Measurements from ENCODE around the gene BRD1. TPM values are rescaled to one million over a fixed set of nuclear protein-coding genes. Genes with fewer than 3 reads are reported as not detected.

BRD1 gene
- total and polyA plus RNA-seq, 2 experiments from 2014 or later, result 12.3 to 33.8 TPM

DNA sequence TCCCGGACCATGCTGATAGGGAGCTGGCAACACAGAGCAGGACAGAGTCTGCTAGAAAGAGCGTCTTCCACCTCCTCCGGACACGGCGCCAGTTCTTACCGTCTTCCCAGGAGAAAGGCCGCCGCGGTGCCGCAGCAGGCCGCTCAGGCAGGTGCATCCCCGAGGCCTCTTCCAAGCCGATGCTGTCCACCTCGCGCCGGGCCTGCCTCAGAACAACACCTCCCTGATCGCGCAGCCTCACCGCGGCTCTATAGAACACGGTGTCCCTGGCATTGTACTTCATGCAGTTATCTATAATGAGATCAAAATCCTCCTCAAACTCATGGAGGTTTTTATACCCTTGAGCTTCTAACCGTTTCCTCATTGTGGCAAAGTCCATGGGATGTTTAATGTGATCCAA, 30.0 kb downstream of the BRD1 start:
- no peaks in the 10 kb centered on the region for H3F3A ChIP-seq (replicated peaks; ENCODE audit: low read depth)
- no peaks in the 10 kb centered on the region for H3K9me2 ChIP-seq (ENCODE audit: insufficient read depth)
- no peak overlapping the region for H3K4me2 ChIP-seq
- no peak overlapping the region for H3K4me3 ChIP-seq
- peaks cover 25% of the 10 kb centered on the region; the same call in 1 of the 2 replicates for H4K20me1 ChIP-seq (replicated peaks; ENCODE audit: insufficient read depth)
- TF ChIP-seq CREB1 (CRISPR knock-in tag; IDR thresholded peaks at IDR 0.05; ENCODE audit: low read depth) (no peak), EZH2phosphoT487 (IDR thresholded peaks at IDR 0.05; ENCODE audit: unreplicated experiment) (no peak), EZH2 (IDR thresholded peaks at IDR 0.05; ENCODE audit: low read depth, unreplicated experiment) (no peak), ZNF331 (CRISPR knock-in tag; IDR thresholded peaks at IDR 0.05; ENCODE audit: low read depth) (no peak), JUNB (IDR thresholded peaks at IDR 0.05; ENCODE audit: unreplicated experiment) (no peak), STAT1 (IDR thresholded peaks at IDR 0.05; ENCODE audit: unreplicated experiment) (no peak), ZNF114 (CRISPR knock-in tag; IDR thresholded peaks at IDR 0.05) (no peak), POLR2AphosphoS5 (IDR thresholded peaks at IDR 0.05; ENCODE audit: low read depth) (no peak), NANOG (IDR thresholded peaks at IDR 0.05; ENCODE audit: borderline replicate concordance) (no peak)
- TF ChIP-seq, protein P1, sequence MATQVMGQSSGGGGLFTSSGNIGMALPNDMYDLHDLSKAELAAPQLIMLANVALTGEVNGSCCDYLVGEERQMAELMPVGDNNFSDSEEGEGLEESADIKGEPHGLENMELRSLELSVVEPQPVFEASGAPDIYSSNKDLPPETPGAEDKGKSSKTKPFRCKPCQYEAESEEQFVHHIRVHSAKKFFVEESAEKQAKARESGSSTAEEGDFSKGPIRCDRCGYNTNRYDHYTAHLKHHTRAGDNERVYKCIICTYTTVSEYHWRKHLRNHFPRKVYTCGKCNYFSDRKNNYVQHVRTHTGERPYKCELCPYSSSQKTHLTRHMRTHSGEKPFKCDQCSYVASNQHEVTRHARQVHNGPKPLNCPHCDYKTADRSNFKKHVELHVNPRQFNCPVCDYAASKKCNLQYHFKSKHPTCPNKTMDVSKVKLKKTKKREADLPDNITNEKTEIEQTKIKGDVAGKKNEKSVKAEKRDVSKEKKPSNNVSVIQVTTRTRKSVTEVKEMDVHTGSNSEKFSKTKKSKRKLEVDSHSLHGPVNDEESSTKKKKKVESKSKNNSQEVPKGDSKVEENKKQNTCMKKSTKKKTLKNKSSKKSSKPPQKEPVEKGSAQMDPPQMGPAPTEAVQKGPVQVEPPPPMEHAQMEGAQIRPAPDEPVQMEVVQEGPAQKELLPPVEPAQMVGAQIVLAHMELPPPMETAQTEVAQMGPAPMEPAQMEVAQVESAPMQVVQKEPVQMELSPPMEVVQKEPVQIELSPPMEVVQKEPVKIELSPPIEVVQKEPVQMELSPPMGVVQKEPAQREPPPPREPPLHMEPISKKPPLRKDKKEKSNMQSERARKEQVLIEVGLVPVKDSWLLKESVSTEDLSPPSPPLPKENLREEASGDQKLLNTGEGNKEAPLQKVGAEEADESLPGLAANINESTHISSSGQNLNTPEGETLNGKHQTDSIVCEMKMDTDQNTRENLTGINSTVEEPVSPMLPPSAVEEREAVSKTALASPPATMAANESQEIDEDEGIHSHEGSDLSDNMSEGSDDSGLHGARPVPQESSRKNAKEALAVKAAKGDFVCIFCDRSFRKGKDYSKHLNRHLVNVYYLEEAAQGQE (IDR thresholded peaks at IDR 0.05; ENCODE audit: unreplicated experiment), result no peak
- TF ChIP-seq, protein P2, sequence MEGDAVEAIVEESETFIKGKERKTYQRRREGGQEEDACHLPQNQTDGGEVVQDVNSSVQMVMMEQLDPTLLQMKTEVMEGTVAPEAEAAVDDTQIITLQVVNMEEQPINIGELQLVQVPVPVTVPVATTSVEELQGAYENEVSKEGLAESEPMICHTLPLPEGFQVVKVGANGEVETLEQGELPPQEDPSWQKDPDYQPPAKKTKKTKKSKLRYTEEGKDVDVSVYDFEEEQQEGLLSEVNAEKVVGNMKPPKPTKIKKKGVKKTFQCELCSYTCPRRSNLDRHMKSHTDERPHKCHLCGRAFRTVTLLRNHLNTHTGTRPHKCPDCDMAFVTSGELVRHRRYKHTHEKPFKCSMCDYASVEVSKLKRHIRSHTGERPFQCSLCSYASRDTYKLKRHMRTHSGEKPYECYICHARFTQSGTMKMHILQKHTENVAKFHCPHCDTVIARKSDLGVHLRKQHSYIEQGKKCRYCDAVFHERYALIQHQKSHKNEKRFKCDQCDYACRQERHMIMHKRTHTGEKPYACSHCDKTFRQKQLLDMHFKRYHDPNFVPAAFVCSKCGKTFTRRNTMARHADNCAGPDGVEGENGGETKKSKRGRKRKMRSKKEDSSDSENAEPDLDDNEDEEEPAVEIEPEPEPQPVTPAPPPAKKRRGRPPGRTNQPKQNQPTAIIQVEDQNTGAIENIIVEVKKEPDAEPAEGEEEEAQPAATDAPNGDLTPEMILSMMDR (conservative IDR thresholded peaks at IDR 0.05; ENCODE audit: low read depth in 2 of 2), result no peak
- TF ChIP-seq, protein P3, sequence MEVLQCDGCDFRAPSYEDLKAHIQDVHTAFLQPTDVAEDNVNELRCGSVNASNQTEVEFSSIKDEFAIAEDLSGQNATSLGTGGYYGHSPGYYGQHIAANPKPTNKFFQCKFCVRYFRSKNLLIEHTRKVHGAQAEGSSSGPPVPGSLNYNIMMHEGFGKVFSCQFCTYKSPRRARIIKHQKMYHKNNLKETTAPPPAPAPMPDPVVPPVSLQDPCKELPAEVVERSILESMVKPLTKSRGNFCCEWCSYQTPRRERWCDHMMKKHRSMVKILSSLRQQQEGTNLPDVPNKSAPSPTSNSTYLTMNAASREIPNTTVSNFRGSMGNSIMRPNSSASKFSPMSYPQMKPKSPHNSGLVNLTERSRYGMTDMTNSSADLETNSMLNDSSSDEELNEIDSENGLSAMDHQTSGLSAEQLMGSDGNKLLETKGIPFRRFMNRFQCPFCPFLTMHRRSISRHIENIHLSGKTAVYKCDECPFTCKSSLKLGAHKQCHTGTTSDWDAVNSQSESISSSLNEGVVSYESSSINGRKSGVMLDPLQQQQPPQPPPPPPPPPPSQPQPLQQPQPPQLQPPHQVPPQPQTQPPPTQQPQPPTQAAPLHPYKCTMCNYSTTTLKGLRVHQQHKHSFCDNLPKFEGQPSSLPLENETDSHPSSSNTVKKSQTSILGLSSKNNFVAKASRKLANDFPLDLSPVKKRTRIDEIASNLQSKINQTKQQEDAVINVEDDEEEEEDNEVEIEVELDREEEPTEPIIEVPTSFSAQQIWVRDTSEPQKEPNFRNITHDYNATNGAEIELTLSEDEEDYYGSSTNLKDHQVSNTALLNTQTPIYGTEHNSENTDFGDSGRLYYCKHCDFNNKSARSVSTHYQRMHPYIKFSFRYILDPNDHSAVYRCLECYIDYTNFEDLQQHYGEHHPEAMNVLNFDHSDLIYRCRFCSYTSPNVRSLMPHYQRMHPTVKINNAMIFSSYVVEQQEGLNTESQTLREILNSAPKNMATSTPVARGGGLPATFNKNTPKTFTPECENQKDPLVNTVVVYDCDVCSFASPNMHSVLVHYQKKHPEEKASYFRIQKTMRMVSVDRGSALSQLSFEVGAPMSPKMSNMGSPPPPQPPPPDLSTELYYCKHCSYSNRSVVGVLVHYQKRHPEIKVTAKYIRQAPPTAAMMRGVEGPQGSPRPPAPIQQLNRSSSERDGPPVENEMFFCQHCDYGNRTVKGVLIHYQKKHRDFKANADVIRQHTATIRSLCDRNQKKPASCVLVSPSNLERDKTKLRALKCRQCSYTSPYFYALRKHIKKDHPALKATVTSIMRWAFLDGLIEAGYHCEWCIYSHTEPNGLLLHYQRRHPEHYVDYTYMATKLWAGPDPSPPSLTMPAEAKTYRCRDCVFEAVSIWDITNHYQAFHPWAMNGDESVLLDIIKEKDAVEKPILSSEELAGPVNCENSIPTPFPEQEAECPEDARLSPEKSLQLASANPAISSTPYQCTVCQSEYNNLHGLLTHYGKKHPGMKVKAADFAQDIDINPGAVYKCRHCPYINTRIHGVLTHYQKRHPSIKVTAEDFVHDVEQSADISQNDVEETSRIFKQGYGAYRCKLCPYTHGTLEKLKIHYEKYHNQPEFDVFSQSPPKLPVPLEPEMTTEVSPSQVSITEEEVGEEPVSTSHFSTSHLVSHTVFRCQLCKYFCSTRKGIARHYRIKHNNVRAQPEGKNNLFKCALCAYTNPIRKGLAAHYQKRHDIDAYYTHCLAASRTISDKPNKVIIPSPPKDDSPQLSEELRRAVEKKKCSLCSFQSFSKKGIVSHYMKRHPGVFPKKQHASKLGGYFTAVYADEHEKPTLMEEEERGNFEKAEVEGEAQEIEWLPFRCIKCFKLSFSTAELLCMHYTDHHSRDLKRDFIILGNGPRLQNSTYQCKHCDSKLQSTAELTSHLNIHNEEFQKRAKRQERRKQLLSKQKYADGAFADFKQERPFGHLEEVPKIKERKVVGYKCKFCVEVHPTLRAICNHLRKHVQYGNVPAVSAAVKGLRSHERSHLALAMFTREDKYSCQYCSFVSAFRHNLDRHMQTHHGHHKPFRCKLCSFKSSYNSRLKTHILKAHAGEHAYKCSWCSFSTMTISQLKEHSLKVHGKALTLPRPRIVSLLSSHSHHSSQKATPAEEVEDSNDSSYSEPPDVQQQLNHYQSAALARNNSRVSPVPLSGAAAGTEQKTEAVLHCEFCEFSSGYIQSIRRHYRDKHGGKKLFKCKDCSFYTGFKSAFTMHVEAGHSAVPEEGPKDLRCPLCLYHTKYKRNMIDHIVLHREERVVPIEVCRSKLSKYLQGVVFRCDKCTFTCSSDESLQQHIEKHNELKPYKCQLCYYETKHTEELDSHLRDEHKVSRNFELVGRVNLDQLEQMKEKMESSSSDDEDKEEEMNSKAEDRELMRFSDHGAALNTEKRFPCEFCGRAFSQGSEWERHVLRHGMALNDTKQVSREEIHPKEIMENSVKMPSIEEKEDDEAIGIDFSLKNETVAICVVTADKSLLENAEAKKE (CRISPR knock-in tag; IDR thresholded peaks at IDR 0.05), result no peak
- TF ChIP-seq, protein P4, sequence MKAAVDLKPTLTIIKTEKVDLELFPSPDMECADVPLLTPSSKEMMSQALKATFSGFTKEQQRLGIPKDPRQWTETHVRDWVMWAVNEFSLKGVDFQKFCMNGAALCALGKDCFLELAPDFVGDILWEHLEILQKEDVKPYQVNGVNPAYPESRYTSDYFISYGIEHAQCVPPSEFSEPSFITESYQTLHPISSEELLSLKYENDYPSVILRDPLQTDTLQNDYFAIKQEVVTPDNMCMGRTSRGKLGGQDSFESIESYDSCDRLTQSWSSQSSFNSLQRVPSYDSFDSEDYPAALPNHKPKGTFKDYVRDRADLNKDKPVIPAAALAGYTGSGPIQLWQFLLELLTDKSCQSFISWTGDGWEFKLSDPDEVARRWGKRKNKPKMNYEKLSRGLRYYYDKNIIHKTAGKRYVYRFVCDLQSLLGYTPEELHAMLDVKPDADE (IDR thresholded peaks at IDR 0.05), result no peak
- no peak overlapping the region for H2AFZ ChIP-seq
- no peaks in the 10 kb centered on the region for H3K27me3 ChIP-seq (ENCODE audit: insufficient read depth)
- DNase-seq (ENCODE audit: low spot score), result no peak
- H3K79me2 ChIP-seq (replicated peaks; ENCODE audit: insufficient read depth), result peaks cover 75% of the 10 kb centered on the region
- Mint-ChIP-seq H3K4me1 (no peaks in the 10 kb centered on the region; the same call in 2 of the 3 replicates), H3K27ac (no peak overlapping the region), H3K9me3 (no peaks in the 10 kb centered on the region; the same call in 2 of the 3 replicates), H3K27me3 (ENCODE audit: insufficient read depth, low read depth, poor library complexity) (peaks cover 8% of the 10 kb centered on the region), H3K36me3 (ENCODE audit: low read depth) (peaks cover 66% of the 10 kb centered on the region), H3K4me3 (no peak overlapping the region; the same call in 2 of the 3 replicates)
- no peaks in the 10 kb centered on the region for H3K4me1 ChIP-seq (ENCODE audit: insufficient read depth)
- ATAC-seq, result no peak
- peaks cover 10% of the 10 kb centered on the region for H3K36me3 ChIP-seq (ENCODE audit: insufficient read depth)
- no peak overlapping the region for H3K27ac ChIP-seq (ENCODE audit: low read depth)

Data from GM23338 (cell line).